ENCODE results near the gene ASTN2. TPM values are rescaled to one million over a fixed set of nuclear protein-coding genes. Genes with fewer than 3 reads are reported as not detected.

Gene ASTN2
- total RNA-seq, 1 experiment from 2014 or later = 4.8 TPM

GRCh38 chr9:116450378-116451139 is 964.3 kb downstream of the ASTN2 start:
- Histone ChIP-seq H2AFZ (ENCODE audit: low read depth, low read length, poor library complexity, severe bottlenecking) (no peak overlapping the region), H3K27me3 (ENCODE audit: insufficient read depth, low read length) (no peaks in the 10 kb centered on the region), H3K9me2 (ENCODE audit: insufficient read depth) (no peaks in the 10 kb centered on the region), H3K9ac (ENCODE audit: low read length) (no peak overlapping the region), H4K20me1 (ENCODE audit: insufficient read depth) (no peaks in the 10 kb centered on the region), H3K79me2 (ENCODE audit: insufficient read depth, low read length) (no peaks in the 10 kb centered on the region), H3K4me2 (ENCODE audit: low read length) (no peak overlapping the region), H3K4me1 (ENCODE audit: control insufficient read depth in 1 of 2, insufficient read depth in 2 of 2, low read length in 2 of 2) (no peaks in the 10 kb centered on the region), H3K36me3 (ENCODE audit: control insufficient read depth in 1 of 2, insufficient read depth in 2 of 2, low read length in 2 of 2) (no peaks in the 10 kb centered on the region), H3K27ac (ENCODE audit: low read depth, low read length) (no peak overlapping the region), H3K4me3 (replicated peaks in 1 of 2; ENCODE audit: low read depth in 1 of 2, low read length in 2 of 2) (no peak overlapping the region), H3K9me3 (ENCODE audit: control insufficient read depth in 1 of 2, insufficient read depth in 1 of 2, low read depth in 1 of 2, low read length in 2 of 2) (no peaks in the 10 kb centered on the region)
- no peak for DNase-seq (ENCODE audit: low read depth, low spot score)
- no peak for ATAC-seq
- ChIA-PET POLR2A (no interaction called here), CTCF (no interaction called here), RAD21 (ENCODE audit: low non-redundant PET in 1 of 2, low total read pairs in 2 of 2, uncharacterized antibody in 2 of 2, unreplicated experiment in 2 of 2) (no interaction called here)
- TF ChIP-seq ZFX (IDR thresholded peaks at IDR 0.05) (no peak), CEBPB (IDR thresholded peaks at IDR 0.05; ENCODE audit: low read depth) (no peak), EZH2 (IDR thresholded peaks at IDR 0.05) (no peak), YY1 (IDR thresholded peaks at IDR 0.05; ENCODE audit: extremely low read depth, insufficient replicate concordance, low read depth, low read length) (no peak), CTCF (IDR thresholded peaks at IDR 0.05 in 2 of 3, conservative IDR thresholded peaks at IDR 0.05 in 1 of 3; ENCODE audit: borderline replicate concordance in 1 of 3, insufficient read depth in 1 of 3, low read depth in 2 of 3, low read length in 2 of 3) (no peak), REST (IDR thresholded peaks at IDR 0.05; ENCODE audit: low read depth) (no peak), ELF1 (IDR thresholded peaks at IDR 0.05; ENCODE audit: borderline replicate concordance, low read depth) (no peak), CBX3 (IDR thresholded peaks at IDR 0.05; ENCODE audit: low read depth) (no peak), POLR2AphosphoS5 (IDR thresholded peaks at IDR 0.05; ENCODE audit: low read depth, low read length) (no peak), JUND (IDR thresholded peaks at IDR 0.05) (no peak), ZBTB33 (IDR thresholded peaks at IDR 0.05; ENCODE audit: extremely low read depth, insufficient replicate concordance, low read length) (no peak), EGR1 (IDR thresholded peaks at IDR 0.05; ENCODE audit: low read depth) (no peak), SRF (IDR thresholded peaks at IDR 0.05; ENCODE audit: low read depth) (no peak), ATF3 (IDR thresholded peaks at IDR 0.05) (no peak), MAX (IDR thresholded peaks at IDR 0.05) (no peak), TCF7L2 (IDR thresholded peaks at IDR 0.05; ENCODE audit: borderline replicate concordance, extremely low read depth, insufficient read depth, insufficient read length) (no peak), FOSL1 (IDR thresholded peaks at IDR 0.05; ENCODE audit: low read depth) (no peak), RAD21 (IDR thresholded peaks at IDR 0.05; ENCODE audit: low read depth) (no peak), ZNF274 (IDR thresholded peaks at IDR 0.05; ENCODE audit: low read depth, low read length) (no peak), SP1 (IDR thresholded peaks at IDR 0.05; ENCODE audit: low read depth) (no peak)
- intact Hi-C loops (cut with micrococcal nuclease) = no loop called here
- BruUV-seq (replicated peaks) = no TSS peak
